Transverse colon (tissue), 4 donors: ENCODE measurements around the gene SV2A. TPM values are rescaled to one million over a fixed set of nuclear protein-coding genes. Genes with fewer than 3 reads are reported as not detected.
A peak's percentile ranks its signal among the peaks of the same experiment; 100 is the strongest.

Experiments used
- DNase-seq: peaks from one replicate; pipeline ENCODE4 v3.0.0-alpha.2; 2019
- H3K27ac ChIP-seq, 4 donors: fragments of 200-600 bp; sonication (generic); 2 replicates each; pipeline ENCODE4 v1.5.1; 2016 to 2018; ENCODE audit warnings: inconsistent platforms in 4 of 4
- H3K27me3 ChIP-seq: fragments of 200-600 bp; sonication (generic); 2 replicates; pipeline ENCODE4 v1.5.1; 2017; ENCODE audit warnings: inconsistent platforms
- H3K36me3 ChIP-seq, 4 donors: fragments of 200-600 bp; sonication (generic); 2 replicates each; pipeline ENCODE4 v1.5.1; 2017 to 2019; ENCODE audit warnings: inconsistent platforms in 4 of 4
- H3K4me1 ChIP-seq, 4 donors: fragments of 200-600 bp; sonication (generic); 2 replicates each; pipeline ENCODE4 v1.5.1; 2017 to 2020; ENCODE audit warnings: inconsistent platforms in 4 of 4
- H3K4me3 ChIP-seq, 4 donors: fragments of 200-600 bp; sonication (generic); 1 replicate in 1 of 4; 2 replicates in 3 of 4; pipeline versions ENCODE4 v1.5.1 to v1.6.1; 2017 to 2019; ENCODE audit warnings: inconsistent platforms in 4 of 4
- H3K9me3 ChIP-seq, 2 donors: fragments of 200-600 bp; sonication (generic); 2 replicates each; pipeline ENCODE4 v1.5.1; 2017 to 2019; ENCODE audit warnings: inconsistent platforms in 2 of 2
- CTCF ChIP-seq, 5 experiments: fragments of 200-600 bp in 3 of 5; fragments of 450-650 bp in 2 of 5; sonication (generic) in 3 of 5; IDR thresholded peaks; 1 replicate in 2 of 5; 2 replicates in 3 of 5; pipeline ENCODE4 v1.5.1; 2016 to 2017; ENCODE audit warnings: antibody characterized with exemption in 5 of 5, inconsistent platforms in 3 of 5, mild to moderate bottlenecking in 2 of 5, moderate library complexity in 1 of 5
- EP300 ChIP-seq: sonication (generic); formaldehyde crosslinking; IDR thresholded peaks from one replicate; pipeline ENCODE4 v1.6.1; 2017; ENCODE audit warnings: antibody characterized with exemption, low read depth
- POLR2A ChIP-seq: fragments of 450-650 bp; IDR thresholded peaks from one replicate; pipeline ENCODE4 v1.6.1; 2016; ENCODE audit warnings: antibody characterized with exemption, mild to moderate bottlenecking, moderate library complexity
- POLR2AphosphoS5 ChIP-seq, 3 donors: sonication (generic); formaldehyde crosslinking; IDR thresholded peaks; one replicate each; pipeline ENCODE4 v1.6.1; 2016; ENCODE audit warnings: antibody characterized with exemption in 3 of 3
- WGBS, 2 donors: methylation state at CpG; one replicate each; pipeline ENCODE4 v1.1.5; 2018; ENCODE audit warnings: low coverage in 1 of 2; 5-methylcytosine and 5-hydroxymethylcytosine counted together
- in situ Hi-C, 4 donors: fragments of 200-750 bp; cut with MboI; loops; one replicate each; pipeline versions ENCODE4 v1.15.0 to v1.15.1; 2017; ENCODE audit warnings: low sequenced_read_pairs in 3 of 4, low pct_ligation_motif_present in 1 of 4, low pct_unique_long_range_greater_than_20kb in 1 of 4
- intact Hi-C: fragments of 100-400 bp; cut with DNase I; formaldehyde crosslinking; loops from one replicate; pipeline ENCODE4 v1.15.1; 2023; ENCODE audit warnings: low total_unique reads
- total RNA-seq, 4 donors: library from RNA; depleted of rRNA; stranded (reverse); fragments of >200 nt; gene quantifications; one replicate each; pipeline ENCODE4 v1.1.0, GENCODE V29; 2016

Gene SV2A
- total RNA-seq, 4 donors from 2014 or later, result 0.40 to 2.5 (median 1.5) TPM

GRCh38 chr1:149949911-149950310 lies 32.3 kb upstream of the SV2A start:
- intact Hi-C loops, result no loop called here
- TF ChIP-seq POLR2AphosphoS5 (IDR thresholded peaks at IDR 0.05) (no peak), CTCF (IDR thresholded peaks at IDR 0.05) (no peak), POLR2A (no peak), EP300 (no peak)
- H3K4me1 ChIP-seq, result no peaks in the 10 kb centered on the region
- no peaks in the 10 kb centered on the region for H3K27me3 ChIP-seq
- 88% methylated on average over 6 of the region's 6 CpGs; no CpG with 5 or more reads in 1 of the 2 donors for WGBS, 2 donors
- in situ Hi-C loops, result loop anchor here in 2 of 4 donors (25.0 kb wide), 1 partner anchor 237 kb away; no protein-coding TSS in a partner anchor
- DNase-seq, result no peak
- no peak overlapping the region for H3K27ac ChIP-seq
- no peak overlapping the region for H3K4me3 ChIP-seq
- H3K36me3 ChIP-seq, result peaks cover 0 to 28% (median 10%) of the 10 kb centered on the region in 4 donors
- no peaks in the 10 kb centered on the region for H3K9me3 ChIP-seq

GRCh38 chr1:149945206-149945605 lies 27.6 kb upstream of the SV2A start:
- H3K36me3 ChIP-seq, result peaks cover 0 to 31% (median 9%) of the 10 kb centered on the region in 4 donors
- 90 to 100% methylated on average over 3 to 4 of the region's 4 CpGs for WGBS, 2 donors
- DNase-seq, result no peak
- no peaks in the 10 kb centered on the region for H3K9me3 ChIP-seq
- no peaks in the 10 kb centered on the region for H3K27me3 ChIP-seq
- no peak for TF ChIP-seq POLR2A
- TF ChIP-seq POLR2AphosphoS5 (IDR thresholded peaks at IDR 0.05), result no peak
- TF ChIP-seq EP300, result no peak
- no peak for TF ChIP-seq CTCF (IDR thresholded peaks at IDR 0.05)
- in situ Hi-C loops, result no loop called here
- intact Hi-C loops, result no loop called here
- peaks cover 6 to 31% (median 7%) of the 10 kb centered on the region in 4 donors for H3K4me1 ChIP-seq
- no peak overlapping the region for H3K27ac ChIP-seq
- no peak overlapping the region for H3K4me3 ChIP-seq

- DNase-seq, result no peak
- WGBS, 2 donors, result 22 to 36% methylated on average over 3 of the region's 3 CpGs
- Histone ChIP-seq H3K4me1 (peaks cover 17 to 53% (median 20%) of the 10 kb centered on the region in 4 donors), H3K36me3 (peaks cover 0 to 13% (median 6%) of the 10 kb centered on the region in 4 donors), H3K9me3 (no peaks in the 10 kb centered on the region), H3K27me3 (no peaks in the 10 kb centered on the region), H3K4me3 (no peak overlapping the region), H3K27ac (peak overlapping the region; percentile 47 to 90 (median 62))
- in situ Hi-C loops, result no loop called here
- intact Hi-C loops, result no loop called here
- TF ChIP-seq POLR2AphosphoS5 (IDR thresholded peaks at IDR 0.05), result peak in 1 of 3 donors; percentile 30
- no peak for TF ChIP-seq POLR2A
- no peak for TF ChIP-seq EP300
- no peak for TF ChIP-seq CTCF (IDR thresholded peaks at IDR 0.05)
Measured at GRCh38 chr1:149942885-149943284, 25.2 kb upstream of the SV2A start.

GRCh38 chr1:149942207-149942606 lies 24.6 kb upstream of the SV2A start:
- 23 to 27% methylated on average over 5 of the region's 5 CpGs for WGBS, 2 donors

More at GRCh38 chr1:149942207-149942606, 24.6 kb upstream of the SV2A start:
- DNase-seq, result peak; percentile 52
- Histone ChIP-seq H3K27ac (peak overlapping the region; percentile 47 to 90 (median 62)), H3K4me3 (no peak overlapping the region), H3K9me3 (no peaks in the 10 kb centered on the region), H3K36me3 (peaks cover 0 to 12% (median 3%) of the 10 kb centered on the region in 4 donors), H3K4me1 (peaks cover 23 to 60% (median 27%) of the 10 kb centered on the region in 4 donors), H3K27me3 (no peaks in the 10 kb centered on the region)
- in situ Hi-C loops, result no loop called here
- intact Hi-C loops, result no loop called here
- TF ChIP-seq POLR2AphosphoS5 (IDR thresholded peaks at IDR 0.05), result no peak
- no peak for TF ChIP-seq EP300
- no peak for TF ChIP-seq POLR2A
- TF ChIP-seq CTCF (IDR thresholded peaks at IDR 0.05), result peak in 2 of 5 experiments; percentile 16 to 22
